H9 (cell line): ENCODE results near the gene DISC1. TPM values are rescaled to one million over a fixed set of nuclear protein-coding genes. Genes with fewer than 3 reads are reported as not detected.

Experiments
- DNase-seq: peaks from one replicate; pipeline ENCODE4 v3.0.0-alpha.2; 2017
- H2AFZ ChIP-seq: one replicate; pipeline ENCODE4 v1.6.1; 2013; ENCODE audit warnings: mild to moderate bottlenecking, low read length, control low read depth, moderate library complexity
- H2AK5ac ChIP-seq: 2 replicates; pipeline ENCODE4 v1.6.1; 2013; ENCODE audit warnings: low read length, control low read depth, mixed read lengths; ENCODE audit not compliant: insufficient read length
- H2BK120ac ChIP-seq: one replicate; pipeline ENCODE4 v1.6.1; 2013; ENCODE audit warnings: low read depth, mild to moderate bottlenecking, low read length, control low read depth, inconsistent platforms; ENCODE audit not compliant: poor library complexity, severe bottlenecking
- H2BK12ac ChIP-seq: 2 replicates; pipeline ENCODE4 v1.6.1; 2013; ENCODE audit warnings: low read length, control low read depth, mixed read lengths, low read depth; ENCODE audit not compliant: insufficient read length
- H2BK15ac ChIP-seq: 2 replicates; pipeline ENCODE4 v1.6.1; 2013; ENCODE audit warnings: low read depth, low read length, control low read depth
- H2BK20ac ChIP-seq: one replicate; pipeline ENCODE4 v1.6.1; 2013; ENCODE audit warnings: low read depth, mild to moderate bottlenecking, low read length, control low read depth, inconsistent platforms; ENCODE audit not compliant: poor library complexity, severe bottlenecking
- H2BK5ac ChIP-seq: 2 replicates; pipeline ENCODE4 v1.6.1; 2013; ENCODE audit warnings: low read length, control low read depth, mixed read lengths; ENCODE audit not compliant: insufficient read length
- H3K14ac ChIP-seq: 2 replicates; pipeline ENCODE4 v1.6.1; 2013; ENCODE audit warnings: low read length, control low read depth; ENCODE audit not compliant: insufficient read depth
- H3K18ac ChIP-seq: 2 replicates; pipeline ENCODE4 v1.6.1; 2013; ENCODE audit warnings: low read depth, mild to moderate bottlenecking, mixed read lengths, low read length, control low read depth; ENCODE audit not compliant: insufficient read length
- H3K23ac ChIP-seq: 2 replicates; pipeline ENCODE4 v1.6.1; 2013; ENCODE audit warnings: low read length, control low read depth, mixed read lengths, low read depth; ENCODE audit not compliant: insufficient read length
- H3K23me2 ChIP-seq: 2 replicates; pipeline ENCODE4 v1.6.1; 2013; ENCODE audit warnings: low read depth, mild to moderate bottlenecking, mixed read lengths, low read length, control low read depth; ENCODE audit not compliant: insufficient read length, poor library complexity, severe bottlenecking
- H3K27ac ChIP-seq: 2 replicates; pipeline ENCODE4 v1.5.1; 2013; ENCODE audit warnings: low read length, control low read depth, mixed read lengths, low read depth; ENCODE audit not compliant: insufficient read length
- H3K27me3 ChIP-seq: 2 replicates; pipeline ENCODE4 v1.6.1; 2013; ENCODE audit warnings: low read length, control low read depth, inconsistent platforms; ENCODE audit not compliant: insufficient read depth
- H3K4ac ChIP-seq: 2 replicates; pipeline ENCODE4 v1.6.1; 2013; ENCODE audit warnings: low read depth, mild to moderate bottlenecking, control low read depth, inconsistent platforms, low read length, moderate library complexity
- H3K4me1 ChIP-seq: 2 replicates; pipeline ENCODE4 v1.6.1; 2013; ENCODE audit warnings: low read length, control low read depth, inconsistent platforms; ENCODE audit not compliant: insufficient read depth
- H3K4me2 ChIP-seq: 2 replicates; pipeline ENCODE4 v1.6.1; 2013; ENCODE audit warnings: low read length, control low read depth, mixed read lengths; ENCODE audit not compliant: insufficient read length, insufficient read depth
- H3K56ac ChIP-seq: 2 replicates; pipeline ENCODE4 v1.6.1; 2013; ENCODE audit warnings: low read depth, mild to moderate bottlenecking, mixed read lengths, low read length, control low read depth; ENCODE audit not compliant: insufficient read length
- H3K79me1 ChIP-seq: 2 replicates; pipeline ENCODE4 v1.6.1; 2013; ENCODE audit warnings: low read depth, mild to moderate bottlenecking, moderate library complexity, low read length, control low read depth, inconsistent platforms; ENCODE audit not compliant: insufficient read depth, poor library complexity, severe bottlenecking
- H3K79me2 ChIP-seq: 2 replicates; pipeline ENCODE4 v1.6.1; 2013; ENCODE audit warnings: low read length, control low read depth, inconsistent platforms; ENCODE audit not compliant: insufficient read depth
- H3K9ac ChIP-seq: 2 replicates; pipeline ENCODE4 v1.6.1; 2013; ENCODE audit warnings: low read length, control low read depth, mixed read lengths; ENCODE audit not compliant: insufficient read length; ENCODE audit errors: extremely low read depth
- H3K9me3 ChIP-seq: one replicate; pipeline ENCODE4 v1.6.1; 2013; ENCODE audit warnings: low read depth, low read length, inconsistent platforms; ENCODE audit not compliant: control insufficient read depth
- H3T11ph ChIP-seq: one replicate; pipeline ENCODE4 v1.6.1; 2013; ENCODE audit warnings: mild to moderate bottlenecking, low read length, control low read depth, inconsistent platforms
- H4K20me1 ChIP-seq: one replicate; pipeline ENCODE4 v1.6.1; 2013; ENCODE audit not compliant: control insufficient read depth, insufficient read length, insufficient read depth
- H4K5ac ChIP-seq: 2 replicates; pipeline ENCODE4 v1.6.1; 2013; ENCODE audit warnings: low read depth, mild to moderate bottlenecking, mixed read lengths, low read length, control low read depth; ENCODE audit not compliant: insufficient read length
- H4K8ac ChIP-seq: replicated peaks from 2 replicates; pipeline ENCODE4 v1.6.1; 2013; ENCODE audit warnings: low read length, control low read depth, mixed read lengths, low read depth; ENCODE audit not compliant: insufficient read length
- H4K91ac ChIP-seq: 2 replicates; pipeline ENCODE4 v1.6.1; 2013; ENCODE audit warnings: low read depth, mild to moderate bottlenecking, moderate library complexity, mixed read lengths, low read length, control low read depth; ENCODE audit not compliant: insufficient read length
- H3K27ac Mint-ChIP-seq, 3 experiments: 2 replicates in 2 of 3; 3 replicates in 1 of 3; pipeline ENCODE4 v1.8.0; 2020 to 2021; ENCODE audit warnings: mixed read lengths in 3 of 3, mild to moderate bottlenecking in 1 of 3, moderate library complexity in 1 of 3
- H3K27me3 Mint-ChIP-seq: 2 replicates; pipeline ENCODE4 v1.8.0; 2021; ENCODE audit warnings: low read depth, mild to moderate bottlenecking, moderate library complexity, mixed read lengths
- H3K36me3 Mint-ChIP-seq, 3 experiments: 2 replicates in 2 of 3; 3 replicates in 1 of 3; pipeline ENCODE4 v1.8.0; 2020 to 2021; ENCODE audit warnings: low read depth in 3 of 3, mixed read lengths in 3 of 3; ENCODE audit not compliant: insufficient read depth in 1 of 3
- H3K4me1 Mint-ChIP-seq, 2 experiments: 2 replicates each; pipeline ENCODE4 v1.8.0; 2020; ENCODE audit warnings: mixed read lengths in 2 of 2
- H3K4me3 Mint-ChIP-seq, 2 experiments: 2 replicates in 1 of 2; 3 replicates in 1 of 2; pipeline ENCODE4 v1.8.0; 2020 to 2021; ENCODE audit warnings: mild to moderate bottlenecking in 2 of 2, mixed read lengths in 2 of 2, moderate library complexity in 1 of 2
- H3K9me3 Mint-ChIP-seq, 2 experiments: 2 replicates in 1 of 2; 3 replicates in 1 of 2; pipeline ENCODE4 v1.8.0; 2020; ENCODE audit warnings: mild to moderate bottlenecking in 2 of 2, mixed read lengths in 2 of 2, moderate library complexity in 1 of 2
- WGBS: extraction: QIAGEN DNeasy Blood & Tissue Kit; methylation state at CpG from one replicate; pipeline ENCODE4 v1.1.7; 2013; ENCODE audit warnings: missing lambda C conversion rate, low lambda C conversion rate, mixed read lengths; ENCODE audit not compliant: insufficient read length; ENCODE audit errors: extremely low coverage; 5-methylcytosine and 5-hydroxymethylcytosine counted together
- total RNA-seq: library from RNA; stranded (reverse); gene quantifications from 2 replicates; pipeline ENCODE4 v1.2.1, GENCODE V29; 2021
- TF ChIP-seq, protein P1 (sequence below): fragments of 200-600 bp; sonication (generic); conservative IDR thresholded peaks from 3 replicates; pipeline ENCODE4 v1.8.0; 2021; ENCODE audit warnings: antibody characterized with exemption, mild to moderate bottlenecking

DISC1 gene
- total RNA-seq, 1 experiment from 2014 or later, result 2.5 TPM

GRCh38 chr1:231931146-231931545 lies 304.6 kb downstream of the DISC1 start:
- DNase-seq, result no peak
- Histone ChIP-seq H3K79me1 (no peaks in the 10 kb centered on the region), H3K23me2 (no peaks in the 10 kb centered on the region), H3K56ac (no peak overlapping the region), H3K4ac (no peak overlapping the region), H2BK12ac (no peak overlapping the region), H4K8ac (no peak overlapping the region), H3K14ac (no peak overlapping the region), H4K20me1 (no peaks in the 10 kb centered on the region), H3K9me3 (no peaks in the 10 kb centered on the region), H3K23ac (no peak overlapping the region), H4K91ac (no peak overlapping the region), H2BK15ac (no peak overlapping the region), H3K4me2 (no peak overlapping the region), H2BK5ac (no peak overlapping the region), H2AK5ac (no peak overlapping the region), H3T11ph (no peak overlapping the region), H2BK20ac (no peak overlapping the region), H3K27ac (no peak overlapping the region), H2BK120ac (no peak overlapping the region), H3K9ac (no peak overlapping the region), H3K27me3 (no peaks in the 10 kb centered on the region), H3K79me2 (no peaks in the 10 kb centered on the region), H4K5ac (no peak overlapping the region), H3K18ac (no peak overlapping the region), H3K4me1 (no peaks in the 10 kb centered on the region; the same call in 1 of the 2 replicates), H2AFZ (no peak overlapping the region)
- H3K27ac Mint-ChIP-seq, result no peak overlapping the region
- peaks cover 4 to 8% of the 10 kb centered on the region in 2 experiments; a peak in 4 of 5 replicates for H3K9me3 Mint-ChIP-seq
- H3K27me3 Mint-ChIP-seq, result peaks cover 24% of the 10 kb centered on the region
- TF ChIP-seq, protein P1, sequence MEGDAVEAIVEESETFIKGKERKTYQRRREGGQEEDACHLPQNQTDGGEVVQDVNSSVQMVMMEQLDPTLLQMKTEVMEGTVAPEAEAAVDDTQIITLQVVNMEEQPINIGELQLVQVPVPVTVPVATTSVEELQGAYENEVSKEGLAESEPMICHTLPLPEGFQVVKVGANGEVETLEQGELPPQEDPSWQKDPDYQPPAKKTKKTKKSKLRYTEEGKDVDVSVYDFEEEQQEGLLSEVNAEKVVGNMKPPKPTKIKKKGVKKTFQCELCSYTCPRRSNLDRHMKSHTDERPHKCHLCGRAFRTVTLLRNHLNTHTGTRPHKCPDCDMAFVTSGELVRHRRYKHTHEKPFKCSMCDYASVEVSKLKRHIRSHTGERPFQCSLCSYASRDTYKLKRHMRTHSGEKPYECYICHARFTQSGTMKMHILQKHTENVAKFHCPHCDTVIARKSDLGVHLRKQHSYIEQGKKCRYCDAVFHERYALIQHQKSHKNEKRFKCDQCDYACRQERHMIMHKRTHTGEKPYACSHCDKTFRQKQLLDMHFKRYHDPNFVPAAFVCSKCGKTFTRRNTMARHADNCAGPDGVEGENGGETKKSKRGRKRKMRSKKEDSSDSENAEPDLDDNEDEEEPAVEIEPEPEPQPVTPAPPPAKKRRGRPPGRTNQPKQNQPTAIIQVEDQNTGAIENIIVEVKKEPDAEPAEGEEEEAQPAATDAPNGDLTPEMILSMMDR, result no peak
- peaks cover 21 to 24% of the 10 kb centered on the region in 2 experiments for H3K4me1 Mint-ChIP-seq
- peaks cover 0 to 11% (median 4%) of the 10 kb centered on the region in 3 experiments; a peak in 3 of 7 replicates for H3K36me3 Mint-ChIP-seq
- no peak overlapping the region for H3K4me3 Mint-ChIP-seq
- WGBS, result no CpG with 5 or more reads among the region's 4 CpGs
